Measurements from ENCODE around the gene NPFFR2.

GRCh38 chr4:72128741-72129140 lies 96.9 kb downstream of the NPFFR2 start:
- TF ChIP-seq CTCF (IDR thresholded peaks at IDR 0.05): no peak
- no peak for TF ChIP-seq POLR2AphosphoS5 (IDR thresholded peaks at IDR 0.05)

All from breast epithelium (tissue), 3 donors.